Pancreas (tissue), 8 donors: ENCODE data around the gene GET3. TPM values are rescaled to one million over a fixed set of nuclear protein-coding genes. Genes with fewer than 3 reads are reported as not detected.

ENCODE experiments used
- microRNA-seq, 2 donors: library from miRNA; unstranded; fragments of <30 nt; microRNA quantifications; one replicate each; pipeline versions ENCODE4 to v1.1.0, GENCODE V29; 2019 to 2020
- polyA plus RNA-seq, 2 donors: library from polyadenylated mRNA; stranded (reverse); fragments of 200-250 nt; gene quantifications; one replicate each; pipeline ENCODE4 v1.2.3, GENCODE V29; 2013
- total RNA-seq, 6 donors: library from RNA; stranded (reverse); fragmentation: NEBNext Ultra II Directional in 4 of 6; extraction: Animal tissue kit (Norgen Biotek cat#: 25700) in 4 of 6; gene quantifications; one replicate each; pipeline versions ENCODE4 v1.2.1 to v1.2.4, GENCODE V29; 2021 to 2023
- donor health status: healthy with polysubstance abuse.
- donor health status: DM: no; HTN: no; CAD: no; lungs with moderate emphysema.
- donor health status: DM: no; HTN: no; CAD: no.
- donor health status: Bipolar disorder and iron deficiency.
- donor health status: DM: yes; HTN: yes; CAD: no.
- donor health status: DM: no; HTN: no; CAD: no.
- donor health status: DM: no; HTN: no; CAD: no.
- donor health status: DM: yes; HTN: yes; CAD: no.

The GET3 gene
- total and polyA plus RNA-seq, 8 donors: 16.6 to 48.2 (median 29.8) TPM

Small RNAs within 50 kb of the gene (microRNA-seq; reads per million reads assigned to microRNA genes)
- 0 reads per million in 2 donors for gene MIR5684

Other genes with a start within 250 kb of the GET3 start
- 10 to 100 TPM in 1 of 6 donors, 1 to 10 TPM in 5; 5.0 to 10.4 (median 6.2) TPM for gene ZNF564, start 186.0 kb upstream of the GET3 start, total RNA-seq
- gene ZNF564, start 186.0 kb upstream of the GET3 start, polyA plus RNA-seq: 1 to 10 TPM; 4.2 to 5.2 TPM
- gene ZNF490, start 126.7 kb upstream of the GET3 start, total RNA-seq: 1 to 10 TPM; 3.3 to 7.0 (median 4.1) TPM
- under 1 TPM; 0.38 to 0.65 TPM for gene ZNF490, start 126.7 kb upstream of the GET3 start, polyA plus RNA-seq
- gene ZNF791, start 126.6 kb upstream of the GET3 start, total RNA-seq: 10 to 100 TPM in 5 of 6 donors, 1 to 10 TPM in 1; 10.0 to 16.7 (median 12.3) TPM
- gene ZNF791, start 126.6 kb upstream of the GET3 start, polyA plus RNA-seq: 1 to 10 TPM; 6.1 to 6.3 TPM
- gene MAN2B1, start 70.8 kb upstream of the GET3 start, total RNA-seq: 10 to 100 TPM; 33.2 to 92.8 (median 59.2) TPM
- gene MAN2B1, start 70.8 kb upstream of the GET3 start, polyA plus RNA-seq: 10 to 100 TPM; 30.2 to 48.2 TPM
- gene WDR83, start 70.7 kb upstream of the GET3 start, total RNA-seq: 1 to 10 TPM; 3.5 to 8.8 (median 5.7) TPM
- gene WDR83, start 70.7 kb upstream of the GET3 start, polyA plus RNA-seq: 10 to 100 TPM; 25.6 to 28.1 TPM
- gene DHPS, start 55.6 kb upstream of the GET3 start, total RNA-seq: 10 to 100 TPM; 36.0 to 53.2 (median 47.7) TPM
- gene DHPS, start 55.6 kb upstream of the GET3 start, polyA plus RNA-seq: 10 to 100 TPM; 78.8 to 85.7 TPM
- gene GNG14, start 49.5 kb upstream of the GET3 start, total RNA-seq: not detected
- not detected for gene GNG14, start 49.5 kb upstream of the GET3 start, polyA plus RNA-seq
- 1 to 10 TPM; 3.1 to 5.0 (median 4.2) TPM for gene FBXW9, start 40.9 kb upstream of the GET3 start, total RNA-seq
- 1 to 10 TPM; 5.6 to 8.5 TPM for gene FBXW9, start 40.9 kb upstream of the GET3 start, polyA plus RNA-seq
- gene TNPO2, start 13.6 kb upstream of the GET3 start, total RNA-seq: 10 to 100 TPM; 15.7 to 29.5 (median 20.8) TPM
- gene TNPO2, start 13.6 kb upstream of the GET3 start, polyA plus RNA-seq: 10 to 100 TPM; 29.0 to 37.2 TPM
- gene TRIR, start 2.8 kb upstream of the GET3 start, total RNA-seq: 10 to 100 TPM; 49.2 to 86.5 (median 63.0) TPM
- gene TRIR, start 2.8 kb upstream of the GET3 start, polyA plus RNA-seq: 100 to 1,000 TPM; 163 to 191 TPM
- not detected for gene BEST2, start 14.3 kb downstream of the GET3 start, total RNA-seq
- not detected for gene BEST2, start 14.3 kb downstream of the GET3 start, polyA plus RNA-seq
- gene HOOK2, start 38.1 kb downstream of the GET3 start, total RNA-seq: 10 to 100 TPM; 37.7 to 60.9 (median 49.0) TPM
- 100 to 1,000 TPM; 268 to 300 TPM for gene HOOK2, start 38.1 kb downstream of the GET3 start, polyA plus RNA-seq
- 100 to 1,000 TPM in 2 of 6 donors, 10 to 100 TPM in 4; 41.6 to 109 (median 70.7) TPM for gene JUNB, start 54.0 kb downstream of the GET3 start, total RNA-seq
- 100 to 1,000 TPM; 172 to 206 TPM for gene JUNB, start 54.0 kb downstream of the GET3 start, polyA plus RNA-seq
- gene PRDX2, start 64.3 kb downstream of the GET3 start, total RNA-seq: 100 to 1,000 TPM in 4 of 6 donors, 10 to 100 TPM in 2; 77.5 to 109 (median 103) TPM
- gene PRDX2, start 64.3 kb downstream of the GET3 start, polyA plus RNA-seq: 100 to 1,000 TPM in 1 of 2 donors, 10 to 100 TPM in 1; 75.8 to 172 TPM
- gene THSD8, start 64.6 kb downstream of the GET3 start, total RNA-seq: 1 to 10 TPM in 5 of 6 donors, under 1 TPM in 1; 0.90 to 3.9 (median 2.1) TPM
- 1 to 10 TPM; 1.3 to 2.0 TPM for gene THSD8, start 64.6 kb downstream of the GET3 start, polyA plus RNA-seq
- gene RNASEH2A, start 69.1 kb downstream of the GET3 start, total RNA-seq: 1 to 10 TPM; 1.7 to 6.0 (median 3.0) TPM
- gene RNASEH2A, start 69.1 kb downstream of the GET3 start, polyA plus RNA-seq: 1 to 10 TPM; 3.9 to 5.5 TPM
- under 1 TPM in 4 of 6 donors, not detected in 2; 0.19 to 0.86 (median 0.37) TPM for gene RTBDN, start 97.1 kb downstream of the GET3 start, total RNA-seq
- 1 to 10 TPM; 1.2 to 4.6 TPM for gene RTBDN, start 97.1 kb downstream of the GET3 start, polyA plus RNA-seq
- gene MAST1, start 101.0 kb downstream of the GET3 start, total RNA-seq: 1 to 10 TPM in 1 of 6 donors, under 1 TPM in 5; 0.23 to 1.1 (median 0.84) TPM
- gene MAST1, start 101.0 kb downstream of the GET3 start, polyA plus RNA-seq: 1 to 10 TPM; 5.8 to 7.3 TPM
- gene DNASE2, start 144.0 kb downstream of the GET3 start, total RNA-seq: 10 to 100 TPM; 16.2 to 35.9 (median 20.5) TPM
- 10 to 100 TPM in 1 of 2 donors, 1 to 10 TPM in 1; 9.4 to 21.0 TPM for gene DNASE2, start 144.0 kb downstream of the GET3 start, polyA plus RNA-seq
- gene KLF1, start 149.7 kb downstream of the GET3 start, total RNA-seq: under 1 TPM in 2 of 6 donors, not detected in 4; 0.12 to 0.22 TPM
- not detected for gene KLF1, start 149.7 kb downstream of the GET3 start, polyA plus RNA-seq
- 10 to 100 TPM in 3 of 6 donors, 1 to 10 TPM in 3; 6.3 to 17.2 (median 11.7) TPM for gene GCDH, start 153.7 kb downstream of the GET3 start, total RNA-seq
- gene GCDH, start 153.7 kb downstream of the GET3 start, polyA plus RNA-seq: 10 to 100 TPM; 19.2 to 27.1 TPM
- not detected for gene SYCE2, start 181.8 kb downstream of the GET3 start, total RNA-seq
- under 1 TPM in 1 of 2 donors, not detected in 1; 0.19 TPM for gene SYCE2, start 181.8 kb downstream of the GET3 start, polyA plus RNA-seq
- 10 to 100 TPM; 19.4 to 46.0 (median 29.0) TPM for gene FARSA, start 196.2 kb downstream of the GET3 start, total RNA-seq
- 10 to 100 TPM; 30.4 to 31.0 TPM for gene FARSA, start 196.2 kb downstream of the GET3 start, polyA plus RNA-seq
- gene CALR, start 201.1 kb downstream of the GET3 start, total RNA-seq: 100 to 1,000 TPM; 279 to 681 (median 373) TPM
- gene CALR, start 201.1 kb downstream of the GET3 start, polyA plus RNA-seq: 100 to 1,000 TPM; 132 to 263 TPM
- gene RAD23A, start 208.4 kb downstream of the GET3 start, total RNA-seq: 10 to 100 TPM; 35.0 to 60.2 (median 45.9) TPM
- 10 to 100 TPM; 91.5 to 99.1 TPM for gene RAD23A, start 208.4 kb downstream of the GET3 start, polyA plus RNA-seq
- gene GADD45GIP1, start 219.7 kb downstream of the GET3 start, total RNA-seq: 10 to 100 TPM in 3 of 6 donors, 1 to 10 TPM in 3; 6.0 to 10.7 (median 9.8) TPM
- gene GADD45GIP1, start 219.7 kb downstream of the GET3 start, polyA plus RNA-seq: 10 to 100 TPM; 25.3 to 37.4 TPM
- gene DAND5, start 232.1 kb downstream of the GET3 start, total RNA-seq: under 1 TPM in 3 of 6 donors, not detected in 3; 0.12 to 0.23 (median 0.12) TPM
- gene DAND5, start 232.1 kb downstream of the GET3 start, polyA plus RNA-seq: under 1 TPM in 1 of 2 donors, not detected in 1; 0.16 TPM